Esophagus squamous epithelium (tissue), 4 donors: ENCODE measurements around the gene FKBP10.

Experiments
- CTCF ChIP-seq, 6 experiments: fragments of 450-650 bp in 4 of 6; fragments of 200-600 bp in 2 of 6; sonication (generic) in 2 of 6; IDR thresholded peaks; one replicate each; pipeline ENCODE4 v1.5.1; 2016 to 2019; ENCODE audit warnings: antibody characterized with exemption in 6 of 6, mild to moderate bottlenecking in 4 of 6, moderate library complexity in 4 of 6
- POLR2A ChIP-seq, 4 donors: fragments of 450-650 bp; IDR thresholded peaks; one replicate each; pipeline ENCODE4 v1.6.1; 2017; ENCODE audit warnings: antibody characterized with exemption in 4 of 4, mild to moderate bottlenecking in 4 of 4, moderate library complexity in 3 of 4

- TF ChIP-seq CTCF (IDR thresholded peaks at IDR 0.05) = no peak
- no peak for TF ChIP-seq POLR2A (IDR thresholded peaks at IDR 0.05)
These were observed 4.0 kb downstream of the FKBP10 start for GRCh38 chr17:41816637-41817320.
